Neuronal stem cell (in vitro differentiated cells): Measurements from ENCODE around the gene MEIS2.

Source experiments
- DNase-seq: peaks from one replicate; pipeline ENCODE4 v3.0.0-alpha.2; 2013; ENCODE audit warnings: low spot score
- H2AFZ ChIP-seq: one replicate; pipeline ENCODE4 v1.6.1; 2013; ENCODE audit warnings: mild to moderate bottlenecking, low read length, inconsistent platforms
- H2AK5ac ChIP-seq: 2 replicates; pipeline ENCODE4 v1.6.1; 2013; ENCODE audit warnings: low read depth, mild to moderate bottlenecking, inconsistent platforms, low read length, moderate library complexity, mixed read lengths
- H2BK120ac ChIP-seq: 2 replicates; pipeline ENCODE4 v1.6.1; 2013; ENCODE audit warnings: low read depth, mild to moderate bottlenecking, inconsistent platforms, low read length, moderate library complexity, mixed read lengths
- H2BK12ac ChIP-seq: one replicate; pipeline ENCODE4 v1.6.1; 2013; ENCODE audit warnings: low read length, inconsistent platforms
- H2BK15ac ChIP-seq: 2 replicates; pipeline ENCODE4 v1.6.1; 2013; ENCODE audit warnings: mild to moderate bottlenecking, low read length, inconsistent platforms, mixed read lengths
- H2BK5ac ChIP-seq: one replicate; pipeline ENCODE4 v1.6.1; 2013; ENCODE audit warnings: inconsistent platforms, mild to moderate bottlenecking, low read length, moderate library complexity
- H3K14ac ChIP-seq: one replicate; pipeline ENCODE4 v1.6.1; 2013; ENCODE audit warnings: low read length, inconsistent platforms
- H3K18ac ChIP-seq: 2 replicates; pipeline ENCODE4 v1.6.1; 2013; ENCODE audit warnings: low read length, inconsistent platforms
- H3K23ac ChIP-seq: 2 replicates; pipeline ENCODE4 v1.6.1; 2013; ENCODE audit warnings: low read depth, mild to moderate bottlenecking, mixed read lengths, low read length, inconsistent platforms; ENCODE audit not compliant: poor library complexity
- H3K27ac ChIP-seq: replicated peaks from 3 replicates; pipeline ENCODE4 v1.5.1; 2013; ENCODE audit warnings: low read length, inconsistent platforms
- H3K27me3 ChIP-seq, 3 experiments: 2 replicates each; pipeline ENCODE4 v1.6.1; 2013; ENCODE audit warnings: low read length in 3 of 3, mild to moderate bottlenecking in 2 of 3, inconsistent platforms in 1 of 3, low read depth in 1 of 3, mixed read lengths in 1 of 3, moderate library complexity in 1 of 3; ENCODE audit not compliant: control insufficient read depth in 3 of 3, insufficient read depth in 3 of 3
- H3K36me3 ChIP-seq, 2 donors: replicated peaks in 1 of 2; 2 replicates each; pipeline ENCODE4 v1.6.1; 2013; ENCODE audit warnings: low read length in 2 of 2; ENCODE audit not compliant: control insufficient read depth in 2 of 2, insufficient read depth in 2 of 2
- H3K4ac ChIP-seq: 2 replicates; pipeline ENCODE4 v1.6.1; 2013; ENCODE audit warnings: inconsistent platforms, mild to moderate bottlenecking, low read length, moderate library complexity
- H3K4me1 ChIP-seq, 2 donors: 1 replicate in 1 of 2; 2 replicates in 1 of 2; pipeline ENCODE4 v1.6.1; 2013; ENCODE audit warnings: low read length in 2 of 2, low read depth in 1 of 2; ENCODE audit not compliant: control insufficient read depth in 2 of 2, insufficient read depth in 1 of 2
- H3K4me2 ChIP-seq: one replicate; pipeline ENCODE4 v1.6.1; 2013; ENCODE audit warnings: mild to moderate bottlenecking, low read length, inconsistent platforms; ENCODE audit not compliant: insufficient read depth, poor library complexity, severe bottlenecking
- H3K4me3 ChIP-seq, 2 donors: 2 replicates each; pipeline ENCODE4 v1.5.1; 2013; ENCODE audit warnings: low read length in 2 of 2, mild to moderate bottlenecking in 2 of 2, inconsistent platforms in 1 of 2, moderate library complexity in 1 of 2
- H3K79me1 ChIP-seq: one replicate; pipeline ENCODE4 v1.6.1; 2013; ENCODE audit warnings: low read depth, mild to moderate bottlenecking, inconsistent platforms, low read length, moderate library complexity
- H3K9ac ChIP-seq: one replicate; pipeline ENCODE4 v1.6.1; 2013; ENCODE audit warnings: mild to moderate bottlenecking, low read depth, low read length, inconsistent platforms; ENCODE audit not compliant: poor library complexity
- H3K9me3 ChIP-seq, 2 donors: replicated peaks in 1 of 2; 2 replicates each; pipeline versions ENCODE3 to v1.6.1; 2013; ENCODE audit warnings: low read length in 2 of 2, mild to moderate bottlenecking in 2 of 2, inconsistent platforms in 1 of 2, low read depth in 1 of 2, mixed read lengths in 1 of 2, moderate library complexity in 1 of 2; ENCODE audit not compliant: control insufficient read depth in 2 of 2, insufficient read depth in 1 of 2
- H4K8ac ChIP-seq: one replicate; pipeline ENCODE4 v1.6.1; 2013; ENCODE audit warnings: low read depth, mild to moderate bottlenecking, inconsistent platforms, low read length, moderate library complexity
- H4K91ac ChIP-seq: one replicate; pipeline ENCODE4 v1.6.1; 2013; ENCODE audit warnings: low read length, low read depth, mild to moderate bottlenecking, inconsistent platforms; ENCODE audit not compliant: poor library complexity
- WGBS, 2 donors: extraction: QIAGEN DNeasy Blood & Tissue Kit; methylation state at CpG; one replicate each; pipeline ENCODE4 v1.1.7; 2013; ENCODE audit warnings: missing lambda C conversion rate in 2 of 2, mixed read lengths in 1 of 2; ENCODE audit not compliant: insufficient read length in 2 of 2, insufficient replicate concordance in 1 of 2; ENCODE audit errors: extremely low coverage in 2 of 2; 5-methylcytosine and 5-hydroxymethylcytosine counted together

The MEIS2 gene

DNA sequence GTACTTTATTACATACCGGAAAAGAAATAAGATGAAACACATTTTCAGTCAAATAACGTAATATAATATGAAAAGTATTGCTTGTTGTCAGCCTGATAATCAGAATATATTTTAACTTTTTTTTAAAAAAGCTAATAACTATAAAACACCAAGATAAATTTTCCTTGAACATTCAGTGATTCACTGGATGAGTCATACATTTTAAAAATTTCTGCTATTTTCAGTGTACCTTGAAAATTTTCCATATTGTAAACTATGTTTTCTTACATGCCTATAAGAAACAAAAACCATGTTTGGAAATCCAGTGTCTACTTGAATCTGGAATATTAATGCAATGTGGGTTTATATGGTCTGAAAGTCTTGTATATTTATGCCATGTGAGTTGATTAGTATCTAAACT is 36.3 kb upstream of the MEIS2 start:
- Histone ChIP-seq H2AK5ac (no peak overlapping the region), H3K36me3 (no peaks in the 10 kb centered on the region), H3K18ac (no peak overlapping the region), H3K4me2 (no peak overlapping the region), H2BK5ac (no peak overlapping the region), H3K4ac (no peak overlapping the region), H2BK15ac (no peak overlapping the region), H3K23ac (no peak overlapping the region), H4K8ac (no peak overlapping the region), H2BK12ac (no peak overlapping the region), H2AFZ (no peak overlapping the region), H3K79me1 (no peaks in the 10 kb centered on the region), H3K4me1 (peaks cover 0 to under 1% of the 10 kb centered on the region in 2 donors), H2BK120ac (no peak overlapping the region), H3K27me3 (no peaks in the 10 kb centered on the region), H3K27ac (no peak overlapping the region), H3K4me3 (no peak overlapping the region), H4K91ac (no peak overlapping the region), H3K9ac (no peak overlapping the region), H3K14ac (no peak overlapping the region), H3K9me3 (no peaks in the 10 kb centered on the region)
- no peak for DNase-seq
- no CpG with 5 or more reads among the region's 2 CpGs for WGBS, 2 donors

DNA sequence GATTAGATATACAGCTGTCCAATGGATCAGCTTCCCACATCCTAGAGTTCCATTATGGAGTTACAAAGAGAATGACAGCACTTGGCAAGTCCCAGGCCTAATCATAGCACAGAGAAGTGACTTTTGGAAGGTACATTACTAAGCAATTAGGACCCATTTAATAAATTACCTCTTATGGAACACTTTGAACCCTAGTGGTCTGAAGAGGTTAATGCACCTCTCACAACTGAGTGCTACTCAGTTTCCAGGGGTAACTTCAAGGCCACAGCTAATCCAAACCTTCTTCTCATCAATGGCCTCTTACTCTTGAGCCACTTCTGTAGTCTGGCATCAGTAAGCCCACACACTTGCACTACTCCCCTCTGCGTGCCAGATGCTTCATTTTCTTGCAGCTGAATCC is 34.9 kb upstream of the MEIS2 start:
- no peak overlapping the region for H2BK12ac ChIP-seq
- H4K8ac ChIP-seq, result no peak overlapping the region
- no peaks in the 10 kb centered on the region for H3K27me3 ChIP-seq
- H3K79me1 ChIP-seq, result no peaks in the 10 kb centered on the region
- no peak overlapping the region for H2BK5ac ChIP-seq
- no peak overlapping the region for H3K14ac ChIP-seq
- WGBS, 2 donors, result no CpG with 5 or more reads among the region's 1 CpG
- H3K4me3 ChIP-seq, result no peak overlapping the region
- H3K27ac ChIP-seq, result no peak overlapping the region
- no peak overlapping the region for H2AK5ac ChIP-seq
- no peak overlapping the region for H2AFZ ChIP-seq
- H3K36me3 ChIP-seq, result no peaks in the 10 kb centered on the region
- DNase-seq, result no peak
- no peak overlapping the region for H3K18ac ChIP-seq
- H3K4me2 ChIP-seq, result no peak overlapping the region
- no peak overlapping the region for H2BK120ac ChIP-seq
- no peak overlapping the region for H3K9ac ChIP-seq
- no peak overlapping the region for H3K23ac ChIP-seq
- no peaks in the 10 kb centered on the region for H3K9me3 ChIP-seq
- H3K4me1 ChIP-seq, result peaks cover 0 to 2% of the 10 kb centered on the region in 2 donors
- H4K91ac ChIP-seq, result no peak overlapping the region
- no peak overlapping the region for H3K4ac ChIP-seq
- H2BK15ac ChIP-seq, result no peak overlapping the region

DNA sequence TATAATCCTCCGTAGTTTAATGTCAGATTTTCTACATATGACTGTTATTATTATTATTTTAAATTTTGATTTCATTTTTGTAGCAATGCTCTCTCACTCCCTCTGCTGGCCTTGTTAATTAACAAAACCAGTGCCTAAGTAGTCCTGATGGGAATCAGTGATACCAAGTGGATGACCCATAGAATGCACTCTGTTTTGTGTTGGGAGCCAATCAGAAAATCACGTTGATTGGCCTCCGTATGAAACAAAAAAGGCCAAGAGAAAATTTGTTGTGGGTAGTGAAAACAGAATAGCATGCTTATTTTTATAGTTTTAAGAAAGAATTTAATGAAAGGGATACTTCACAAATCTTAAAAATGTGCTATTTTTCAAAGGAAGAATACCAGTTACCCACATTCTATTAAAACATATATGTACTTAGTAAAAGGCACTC is 34.4 kb upstream of the MEIS2 start:
- no peak overlapping the region for H3K27ac ChIP-seq
- H3K9ac ChIP-seq, result no peak overlapping the region
- no peak for DNase-seq
- H3K18ac ChIP-seq, result no peak overlapping the region
- no peaks in the 10 kb centered on the region for H3K27me3 ChIP-seq
- no peak overlapping the region for H3K23ac ChIP-seq
- H2BK12ac ChIP-seq, result no peak overlapping the region
- no CpG with 5 or more reads among the region's 3 CpGs for WGBS, 2 donors
- H2AK5ac ChIP-seq, result no peak overlapping the region
- no peak overlapping the region for H2BK120ac ChIP-seq
- no peaks in the 10 kb centered on the region for H3K36me3 ChIP-seq
- H3K4me2 ChIP-seq, result no peak overlapping the region
- H3K14ac ChIP-seq, result no peak overlapping the region
- no peak overlapping the region for H2BK5ac ChIP-seq
- H3K4me3 ChIP-seq, result no peak overlapping the region
- H2AFZ ChIP-seq, result no peak overlapping the region
- peaks cover 0 to 2% of the 10 kb centered on the region in 2 donors for H3K4me1 ChIP-seq
- no peak overlapping the region for H2BK15ac ChIP-seq
- no peak overlapping the region for H4K91ac ChIP-seq
- no peaks in the 10 kb centered on the region for H3K9me3 ChIP-seq
- no peak overlapping the region for H4K8ac ChIP-seq
- no peak overlapping the region for H3K4ac ChIP-seq
- H3K79me1 ChIP-seq, result no peaks in the 10 kb centered on the region

DNA sequence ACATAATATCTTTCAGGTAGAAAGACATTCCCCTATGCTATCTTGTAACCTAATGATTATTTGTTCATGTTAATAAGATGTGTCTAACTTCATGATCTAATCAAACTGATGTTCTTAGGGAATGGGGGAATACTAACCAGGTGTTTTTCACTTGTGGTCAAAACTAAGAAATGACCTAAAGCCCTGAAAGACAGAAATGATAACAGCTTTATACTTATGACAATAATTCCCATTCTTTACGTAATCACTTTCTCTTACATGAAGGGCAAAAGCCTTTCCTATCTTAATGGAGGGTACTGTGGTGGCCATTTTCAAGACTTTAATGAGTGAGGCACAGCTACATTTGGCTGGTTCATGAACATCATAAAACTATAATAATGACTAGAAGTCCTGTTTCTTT is 33.9 kb upstream of the MEIS2 start:
- H3K23ac ChIP-seq, result no peak overlapping the region
- no peak overlapping the region for H3K4me3 ChIP-seq
- no peak overlapping the region for H2BK15ac ChIP-seq
- H3K36me3 ChIP-seq, result no peaks in the 10 kb centered on the region
- H3K14ac ChIP-seq, result no peak overlapping the region
- no peak overlapping the region for H2BK12ac ChIP-seq
- no peak overlapping the region for H3K18ac ChIP-seq
- no peak overlapping the region for H2AFZ ChIP-seq
- DNase-seq, result no peak
- no peak overlapping the region for H2AK5ac ChIP-seq
- H3K9me3 ChIP-seq, result no peaks in the 10 kb centered on the region
- peaks cover 0 to 2% of the 10 kb centered on the region in 2 donors for H3K4me1 ChIP-seq
- no peak overlapping the region for H3K4me2 ChIP-seq
- no peak overlapping the region for H3K4ac ChIP-seq
- H4K91ac ChIP-seq, result no peak overlapping the region
- H2BK120ac ChIP-seq, result no peak overlapping the region
- H3K27me3 ChIP-seq, result no peaks in the 10 kb centered on the region
- H3K27ac ChIP-seq, result no peak overlapping the region
- WGBS, 2 donors, result no CpG with 5 or more reads among the region's 1 CpG
- no peak overlapping the region for H3K9ac ChIP-seq
- no peaks in the 10 kb centered on the region for H3K79me1 ChIP-seq
- no peak overlapping the region for H4K8ac ChIP-seq
- no peak overlapping the region for H2BK5ac ChIP-seq
